Astrocyte of the spinal cord (primary cell): ENCODE data around the gene PKNOX2.
A peak's percentile ranks its signal among the peaks of the same experiment; 100 is the strongest.
"Not testable (repeated sequence)": the region's sequence is repeated elsewhere in the genome, so short reads cannot be mapped to it uniquely, and the experiment has no call there.

Source experiments
- DNase-seq: peaks from one replicate; pipeline ENCODE4 v3.0.0; 2011; ENCODE audit warnings: low read depth, low spot score
- H3K4me3 ChIP-seq: 2 replicates; pipeline ENCODE4 v1.5.1; 2011; ENCODE audit warnings: low read depth, mild to moderate bottlenecking, low read length, moderate library complexity
- CTCF ChIP-seq: IDR thresholded peaks from 2 replicates; pipeline ENCODE4 v1.5.1; 2012; ENCODE audit warnings: low read depth, mild to moderate bottlenecking, low read length, inconsistent platforms
- in situ Hi-C: cut with HindIII; loops from 2 replicates; pipeline ENCODE4 v1.10.0; 2017; ENCODE audit warnings: low sequenced_read_pairs

PKNOX2 gene

GRCh38 chr11:125214601-125215565, 50.3 kb downstream of the PKNOX2 start:
- peak; percentile 15 for DNase-seq
- no peak for TF ChIP-seq CTCF
- H3K4me3 ChIP-seq, result no peak overlapping the region
- in situ Hi-C loops, result no loop called here

GRCh38 chr11:125215976-125216375, 51.4 kb downstream of the PKNOX2 start:
- DNase-seq, result no peak
- in situ Hi-C loops, result no loop called here
- no peak for TF ChIP-seq CTCF
- no peak overlapping the region for H3K4me3 ChIP-seq

- no peak for DNase-seq
- H3K4me3 ChIP-seq, result no peak overlapping the region
- no peak for TF ChIP-seq CTCF
- in situ Hi-C loops, result no loop called here
Measured at GRCh38 chr11:125218336-125218735, 53.8 kb downstream of the PKNOX2 start.

GRCh38 chr11:125221461-125221860, 56.9 kb downstream of the PKNOX2 start:
- in situ Hi-C loops, result no loop called here

GRCh38 chr11:125222494-125222893, 57.9 kb downstream of the PKNOX2 start:
- no peak overlapping the region for H3K4me3 ChIP-seq
- no peak for DNase-seq
- in situ Hi-C loops, result no loop called here
- no peak for TF ChIP-seq CTCF

More at GRCh38 chr11:125221461-125221860, 56.9 kb downstream of the PKNOX2 start:
- TF ChIP-seq CTCF, result no peak
- H3K4me3 ChIP-seq, result no peak overlapping the region
- DNase-seq, result no peak

GRCh38 chr11:125223161-125223560, 58.6 kb downstream of the PKNOX2 start:
- in situ Hi-C loops, H3K4me3 ChIP-seq, DNase-seq: not testable (repeated sequence)

GRCh38 chr11:125223901-125224361, 59.4 kb downstream of the PKNOX2 start:
- in situ Hi-C loops, result no loop called here
- TF ChIP-seq CTCF, result no peak
- no peak overlapping the region for H3K4me3 ChIP-seq
- no peak for DNase-seq
